Measurements from ENCODE around the gene AURKB. TPM values are rescaled to one million over a fixed set of nuclear protein-coding genes. Genes with fewer than 3 reads are reported as not detected.
A peak's percentile ranks its signal among the peaks of the same experiment; 100 is the strongest.

The AURKB gene
- total RNA-seq, 1 donor from 2014 or later = 21.4 TPM

DNA sequence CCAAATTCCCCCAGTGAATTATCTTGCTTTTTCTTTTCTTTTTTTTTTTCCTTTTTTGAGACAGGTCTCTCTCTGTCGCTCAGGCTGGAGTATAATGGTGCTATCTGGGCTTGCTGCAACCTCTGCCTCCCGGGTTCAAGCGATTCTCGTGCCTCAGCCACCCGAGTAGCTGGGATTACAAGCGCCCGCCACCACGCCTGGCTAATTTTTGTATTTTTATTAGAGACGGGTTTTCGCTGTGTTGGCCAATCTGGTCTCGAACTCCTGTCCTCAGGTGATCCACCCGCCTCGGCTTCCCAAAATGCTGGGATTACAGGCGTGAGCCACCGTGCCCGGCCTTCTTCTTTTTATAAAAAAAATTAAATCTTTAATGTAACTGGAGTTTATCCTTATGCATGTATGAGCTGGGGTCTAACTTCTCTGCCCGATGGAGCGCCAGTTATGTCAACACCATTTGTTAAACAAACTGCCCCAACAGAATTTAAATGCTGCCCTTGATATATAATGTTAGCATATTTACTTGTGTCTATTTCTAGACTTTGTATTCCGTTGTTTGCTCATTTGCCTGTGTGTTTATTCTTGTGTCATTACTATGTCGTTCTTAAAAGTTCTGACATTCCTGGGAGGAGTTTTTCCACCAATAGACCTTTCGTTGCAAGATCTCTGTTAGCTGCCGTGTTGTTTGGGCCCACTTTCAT is 535 bp upstream of the AURKB start:
- H3K4me3 Mint-ChIP-seq (ENCODE audit: unreplicated experiment) = peak overlapping the region; percentile 93
- peaks cover 26% of the 10 kb centered on the region for H3K4me1 Mint-ChIP-seq (ENCODE audit: unreplicated experiment)
- H3K27ac Mint-ChIP-seq (ENCODE audit: unreplicated experiment) = peak overlapping the region; percentile 68
- peaks cover 2% of the 10 kb centered on the region for H3K27me3 Mint-ChIP-seq (ENCODE audit: unreplicated experiment)
- H3K9me3 Mint-ChIP-seq (ENCODE audit: unreplicated experiment) = no peaks in the 10 kb centered on the region
- DNase-seq (ENCODE audit: low spot score) = no peak
- TF ChIP-seq, protein P1, sequence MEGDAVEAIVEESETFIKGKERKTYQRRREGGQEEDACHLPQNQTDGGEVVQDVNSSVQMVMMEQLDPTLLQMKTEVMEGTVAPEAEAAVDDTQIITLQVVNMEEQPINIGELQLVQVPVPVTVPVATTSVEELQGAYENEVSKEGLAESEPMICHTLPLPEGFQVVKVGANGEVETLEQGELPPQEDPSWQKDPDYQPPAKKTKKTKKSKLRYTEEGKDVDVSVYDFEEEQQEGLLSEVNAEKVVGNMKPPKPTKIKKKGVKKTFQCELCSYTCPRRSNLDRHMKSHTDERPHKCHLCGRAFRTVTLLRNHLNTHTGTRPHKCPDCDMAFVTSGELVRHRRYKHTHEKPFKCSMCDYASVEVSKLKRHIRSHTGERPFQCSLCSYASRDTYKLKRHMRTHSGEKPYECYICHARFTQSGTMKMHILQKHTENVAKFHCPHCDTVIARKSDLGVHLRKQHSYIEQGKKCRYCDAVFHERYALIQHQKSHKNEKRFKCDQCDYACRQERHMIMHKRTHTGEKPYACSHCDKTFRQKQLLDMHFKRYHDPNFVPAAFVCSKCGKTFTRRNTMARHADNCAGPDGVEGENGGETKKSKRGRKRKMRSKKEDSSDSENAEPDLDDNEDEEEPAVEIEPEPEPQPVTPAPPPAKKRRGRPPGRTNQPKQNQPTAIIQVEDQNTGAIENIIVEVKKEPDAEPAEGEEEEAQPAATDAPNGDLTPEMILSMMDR (IDR thresholded peaks at IDR 0.05; ENCODE audit: unreplicated experiment) = no peak
- H3K36me3 Mint-ChIP-seq (ENCODE audit: low read depth, unreplicated experiment) = peaks cover 7% of the 10 kb centered on the region

DNA sequence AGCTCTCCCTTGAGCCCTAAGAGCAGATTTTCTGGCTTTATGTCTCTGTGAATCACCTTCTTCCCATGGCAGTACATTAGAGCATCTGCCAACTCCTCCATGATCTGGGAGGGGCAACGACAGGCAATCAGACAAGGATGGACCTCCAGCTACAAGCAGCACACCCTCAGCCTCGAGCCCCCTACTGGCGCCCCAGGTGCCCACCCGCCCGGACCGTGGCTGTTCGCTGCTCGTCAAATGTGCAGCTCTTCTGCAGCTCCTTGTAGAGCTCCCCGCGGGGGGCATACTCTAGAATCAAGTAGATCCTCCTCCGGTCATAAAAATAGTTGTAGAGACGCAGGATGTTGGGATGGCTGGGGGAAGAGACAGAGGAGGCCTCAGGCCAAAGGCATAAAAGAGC is 3.8 kb downstream of the AURKB start:
- DNase-seq (ENCODE audit: low spot score) = no peak
- H3K4me3 Mint-ChIP-seq (ENCODE audit: unreplicated experiment) = no peak overlapping the region
- TF ChIP-seq, protein P1 (IDR thresholded peaks at IDR 0.05; ENCODE audit: unreplicated experiment) = no peak

DNA sequence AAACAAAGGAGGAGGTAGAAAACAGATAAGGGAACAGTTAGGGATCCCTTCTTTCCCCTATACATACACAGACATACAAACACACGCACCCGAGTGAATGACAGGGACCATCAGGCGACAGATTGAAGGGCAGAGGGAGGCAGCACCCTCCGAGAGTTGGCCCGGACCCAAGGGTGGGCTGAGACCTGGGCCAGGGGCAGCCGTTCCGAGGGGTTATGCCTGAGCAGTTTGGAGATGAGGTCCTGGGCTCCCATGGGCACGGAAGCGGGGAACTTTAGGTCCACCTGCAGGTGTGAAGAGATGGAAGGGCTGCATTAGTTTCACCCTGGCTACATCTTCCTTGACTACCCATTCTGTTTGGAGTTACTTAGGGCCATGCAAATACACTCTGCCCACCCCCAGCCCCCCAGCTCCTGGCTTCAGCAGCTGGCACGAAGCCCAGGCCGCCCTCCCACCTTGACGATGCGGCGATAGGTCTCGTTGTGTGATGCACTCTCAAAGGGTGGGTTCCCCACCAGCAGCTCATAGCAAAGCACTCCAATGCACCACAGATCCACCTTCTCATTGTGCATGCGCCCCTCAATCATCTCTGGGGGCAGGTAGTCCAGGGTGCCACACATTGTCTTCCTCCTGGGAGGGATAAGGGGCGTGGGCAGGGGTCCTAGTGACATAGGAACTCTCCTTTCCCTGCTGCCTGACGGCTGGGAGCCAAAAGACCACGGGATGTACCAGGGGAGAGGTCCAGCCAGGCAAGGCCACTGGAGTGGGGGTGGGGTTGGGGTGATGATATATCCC is 5.4 kb downstream of the AURKB start:
- DNase-seq (ENCODE audit: low spot score) = no peak
- TF ChIP-seq, protein P1 (IDR thresholded peaks at IDR 0.05; ENCODE audit: unreplicated experiment) = no peak
- Mint-ChIP-seq H3K4me1 (ENCODE audit: unreplicated experiment) (peaks cover 16% of the 10 kb centered on the region), H3K36me3 (ENCODE audit: low read depth, unreplicated experiment) (peaks cover 13% of the 10 kb centered on the region), H3K27ac (ENCODE audit: unreplicated experiment) (no peak overlapping the region), H3K27me3 (ENCODE audit: unreplicated experiment) (peaks cover 4% of the 10 kb centered on the region), H3K4me3 (ENCODE audit: unreplicated experiment) (no peak overlapping the region), H3K9me3 (ENCODE audit: unreplicated experiment) (no peaks in the 10 kb centered on the region)

More for the DNA sequence above, 3.8 kb downstream of the AURKB start:
- H3K9me3 Mint-ChIP-seq (ENCODE audit: unreplicated experiment) = no peaks in the 10 kb centered on the region
- H3K27me3 Mint-ChIP-seq (ENCODE audit: unreplicated experiment) = peaks cover 4% of the 10 kb centered on the region
- peaks cover 26% of the 10 kb centered on the region for H3K4me1 Mint-ChIP-seq (ENCODE audit: unreplicated experiment)
- peaks cover 11% of the 10 kb centered on the region for H3K36me3 Mint-ChIP-seq (ENCODE audit: low read depth, unreplicated experiment)
- no peak overlapping the region for H3K27ac Mint-ChIP-seq (ENCODE audit: unreplicated experiment)

DNA sequence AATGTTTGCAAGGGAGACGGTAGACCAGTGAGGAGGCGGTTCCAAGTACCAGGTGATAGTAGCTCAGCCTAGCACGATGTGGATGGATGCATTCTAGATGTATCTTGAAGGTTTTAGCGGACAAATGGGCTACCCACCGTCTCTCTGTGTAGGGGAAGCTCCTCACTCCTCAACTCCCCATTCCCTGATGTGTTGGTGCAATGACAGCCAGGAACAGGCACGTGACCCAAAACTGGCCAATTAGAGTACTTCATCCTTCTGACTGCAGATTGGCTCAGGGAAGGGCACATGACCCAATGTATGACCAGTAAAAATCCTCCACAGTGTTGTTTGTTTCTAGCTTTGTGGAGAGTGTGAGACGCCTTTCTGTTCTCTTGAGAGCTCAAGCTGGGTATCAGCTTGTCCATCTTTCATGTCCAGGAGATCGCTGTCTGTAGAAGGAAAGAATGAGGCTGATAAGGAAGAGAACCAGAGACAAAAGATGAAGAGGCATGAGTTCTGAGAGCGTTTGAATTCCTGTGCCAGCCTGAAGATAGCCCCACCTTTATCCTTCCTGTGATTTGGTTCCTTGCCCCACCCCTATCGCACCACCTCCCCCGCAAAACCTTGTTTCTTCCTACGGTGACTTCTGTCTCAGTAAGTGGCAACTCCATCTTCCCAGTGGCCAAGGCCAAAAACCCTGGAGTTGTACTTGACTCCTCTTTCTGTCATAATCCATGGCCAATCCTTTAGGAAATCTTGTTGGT is 18.1 kb downstream of the AURKB start:
- H3K36me3 Mint-ChIP-seq (ENCODE audit: low read depth, unreplicated experiment) = peaks cover 4% of the 10 kb centered on the region
- H3K4me3 Mint-ChIP-seq (ENCODE audit: unreplicated experiment) = no peak overlapping the region
- peak; percentile 73 for DNase-seq (ENCODE audit: low spot score)
- H3K4me1 Mint-ChIP-seq (ENCODE audit: unreplicated experiment) = peaks cover 10% of the 10 kb centered on the region
- no peaks in the 10 kb centered on the region for H3K9me3 Mint-ChIP-seq (ENCODE audit: unreplicated experiment)
- TF ChIP-seq, protein P1 (IDR thresholded peaks at IDR 0.05; ENCODE audit: unreplicated experiment) = no peak
- peaks cover 5% of the 10 kb centered on the region for H3K27me3 Mint-ChIP-seq (ENCODE audit: unreplicated experiment)
- no peak overlapping the region for H3K27ac Mint-ChIP-seq (ENCODE audit: unreplicated experiment)
